GM18498 (cell line): Measurements from ENCODE around the gene THAP12.
"Not testable (repeated sequence)": the region's sequence is repeated elsewhere in the genome, so short reads cannot be mapped to it uniquely, and the experiment has no call there.

Source experiments
- ATAC-seq: cut with Tn5 transposase; IDR thresholded peaks from one replicate; pipeline ENCODE4 v1.9.1; 2021; ENCODE audit warnings: mild to moderate bottlenecking, moderate library complexity; ENCODE audit not compliant: unreplicated experiment

The THAP12 gene

GRCh38 chr11:76329084-76329648, 51.8 kb downstream of the THAP12 start:
- no peak for ATAC-seq

- no peak for ATAC-seq
Measured at GRCh38 chr11:76327756-76328388, 53.1 kb downstream of the THAP12 start.

- no peak for ATAC-seq
Measured at GRCh38 chr11:76327202-76327601, 53.7 kb downstream of the THAP12 start.

GRCh38 chr11:76325185-76325584, 55.7 kb downstream of the THAP12 start:
- no peak for ATAC-seq

GRCh38 chr11:76323804-76324203, 57.1 kb downstream of the THAP12 start:
- no peak for ATAC-seq

GRCh38 chr11:76323375-76323774, 57.6 kb downstream of the THAP12 start:
- not testable (repeated sequence) for ATAC-seq

- no peak for ATAC-seq
Measured at GRCh38 chr11:76322942-76323341, 58.0 kb downstream of the THAP12 start.

GRCh38 chr11:76322540-76322939, 58.4 kb downstream of the THAP12 start:
- no peak for ATAC-seq

- ATAC-seq, result no peak
Measured at GRCh38 chr11:76321820-76322524, 59.0 kb downstream of the THAP12 start.

GRCh38 chr11:76321340-76321739, 59.6 kb downstream of the THAP12 start:
- no peak for ATAC-seq

- ATAC-seq, result no peak
Measured at GRCh38 chr11:76320929-76321328, 60.0 kb downstream of the THAP12 start.

- not testable (repeated sequence) for ATAC-seq
Measured at GRCh38 chr11:76319798-76320197, 61.1 kb downstream of the THAP12 start.

- peak; percentile 67 for ATAC-seq
Measured at GRCh38 chr11:76318744-76319384, 62.1 kb downstream of the THAP12 start.

GRCh38 chr11:76317296-76317695, 63.6 kb downstream of the THAP12 start:
- ATAC-seq, result no peak

- no peak for ATAC-seq
Measured at GRCh38 chr11:76316726-76317125, 64.2 kb downstream of the THAP12 start.

- no peak for ATAC-seq
Measured at GRCh38 chr11:76315182-76315853, 65.6 kb downstream of the THAP12 start.

GRCh38 chr11:76314741-76315090, 66.2 kb downstream of the THAP12 start:
- ATAC-seq, result no peak

- no peak for ATAC-seq
Measured at GRCh38 chr11:76313913-76314740, 66.8 kb downstream of the THAP12 start.

- ATAC-seq, result no peak
Measured at GRCh38 chr11:76313271-76313670, 67.7 kb downstream of the THAP12 start.

GRCh38 chr11:76310832-76311595, 69.9 kb downstream of the THAP12 start:
- ATAC-seq, result no peak
